Astrocyte (in vitro differentiated cells and primary cell): ENCODE results near the gene ABHD5.

Source experiments
- EZH2 ChIP-seq: IDR thresholded peaks from 2 replicates; pipeline ENCODE4 v1.6.1; 2012; ENCODE audit warnings: mild to moderate bottlenecking, low read length, inconsistent platforms; ENCODE audit not compliant: insufficient read depth
- TF ChIP-seq, protein P1 (sequence below): IDR thresholded peaks from 2 replicates; pipeline ENCODE4 v1.5.1; 2011; ENCODE audit warnings: low read depth, mild to moderate bottlenecking, inconsistent platforms, low read length, moderate library complexity; ENCODE audit not compliant: insufficient read depth

GRCh38 chr3:43723121-43723734 is 32.5 kb downstream of the ABHD5 start:
- TF ChIP-seq, protein P1, sequence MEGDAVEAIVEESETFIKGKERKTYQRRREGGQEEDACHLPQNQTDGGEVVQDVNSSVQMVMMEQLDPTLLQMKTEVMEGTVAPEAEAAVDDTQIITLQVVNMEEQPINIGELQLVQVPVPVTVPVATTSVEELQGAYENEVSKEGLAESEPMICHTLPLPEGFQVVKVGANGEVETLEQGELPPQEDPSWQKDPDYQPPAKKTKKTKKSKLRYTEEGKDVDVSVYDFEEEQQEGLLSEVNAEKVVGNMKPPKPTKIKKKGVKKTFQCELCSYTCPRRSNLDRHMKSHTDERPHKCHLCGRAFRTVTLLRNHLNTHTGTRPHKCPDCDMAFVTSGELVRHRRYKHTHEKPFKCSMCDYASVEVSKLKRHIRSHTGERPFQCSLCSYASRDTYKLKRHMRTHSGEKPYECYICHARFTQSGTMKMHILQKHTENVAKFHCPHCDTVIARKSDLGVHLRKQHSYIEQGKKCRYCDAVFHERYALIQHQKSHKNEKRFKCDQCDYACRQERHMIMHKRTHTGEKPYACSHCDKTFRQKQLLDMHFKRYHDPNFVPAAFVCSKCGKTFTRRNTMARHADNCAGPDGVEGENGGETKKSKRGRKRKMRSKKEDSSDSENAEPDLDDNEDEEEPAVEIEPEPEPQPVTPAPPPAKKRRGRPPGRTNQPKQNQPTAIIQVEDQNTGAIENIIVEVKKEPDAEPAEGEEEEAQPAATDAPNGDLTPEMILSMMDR, result no peak
- TF ChIP-seq EZH2, result no peak
